NCI-H510A treated with DMSO at 0.1 percent for 48 hours (cell line): ENCODE results near the gene MIPOL1.
"Not testable (repeated sequence)": the region's sequence is repeated elsewhere in the genome, so short reads cannot be mapped to it uniquely, and the experiment has no call there.

Experiments used
- DNase-seq: peaks from one replicate; lab custom pipeline; 2025; lab: John Stamatoyannopoulos, UW

Gene MIPOL1

GRCh38 chr14:37234222-37234621 lies 36.5 kb downstream of the MIPOL1 start:
- no peak for DNase-seq

- not testable (repeated sequence) for DNase-seq
Observed at GRCh38 chr14:37236044-37236443, 38.3 kb downstream of the MIPOL1 start.

DNA sequence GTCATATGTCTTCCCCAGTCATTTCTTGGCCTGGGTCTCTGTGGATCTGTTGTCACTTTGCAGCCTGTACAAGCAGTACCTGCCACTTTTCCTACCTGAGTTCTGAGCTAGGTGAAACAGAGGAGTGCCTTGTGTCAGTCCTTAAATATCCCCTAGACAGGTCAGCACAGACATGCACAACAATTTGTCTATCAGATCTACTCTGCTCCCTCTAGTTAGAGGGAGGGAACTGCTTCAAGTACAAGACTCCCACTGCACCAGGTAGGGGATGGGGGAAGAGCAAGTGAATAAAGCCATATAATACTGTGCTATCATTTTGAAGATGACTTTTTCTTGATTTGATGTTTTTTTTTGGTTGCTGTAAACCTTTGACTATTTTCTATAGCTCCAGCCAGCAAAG lies 39.4 kb downstream of the MIPOL1 start:
- no peak for DNase-seq

GRCh38 chr14:37237735-37238200 lies 40.0 kb downstream of the MIPOL1 start:
- DNase-seq = no peak

GRCh38 chr14:37241198-37241597 lies 43.5 kb downstream of the MIPOL1 start:
- DNase-seq = no peak

- DNase-seq = peak; percentile 86
Observed at GRCh38 chr14:37246427-37246829, 48.7 kb downstream of the MIPOL1 start.

- DNase-seq = peak; percentile 28
Observed at GRCh38 chr14:37247791-37248461, 50.2 kb downstream of the MIPOL1 start.

GRCh38 chr14:37251775-37252174 lies 54.0 kb downstream of the MIPOL1 start:
- DNase-seq = no peak

DNA sequence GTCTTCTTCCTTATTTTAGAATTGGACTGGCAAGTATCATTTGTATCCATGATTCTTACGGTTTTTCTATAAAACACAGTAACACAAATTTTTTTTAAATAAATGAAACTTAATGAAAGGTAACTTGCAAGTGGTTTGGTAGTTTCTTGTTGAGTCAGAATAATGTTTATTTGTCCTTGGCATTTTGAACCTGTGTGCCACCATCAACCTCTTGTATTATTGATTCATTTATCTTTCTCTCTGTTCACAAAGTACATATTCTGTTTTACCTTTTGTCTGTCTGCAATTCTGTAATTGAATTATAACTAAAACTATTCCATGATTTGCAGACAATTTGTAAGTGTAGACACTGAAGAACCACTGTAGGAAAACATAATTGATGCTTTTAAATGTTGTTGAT lies 54.7 kb downstream of the MIPOL1 start:
- no peak for DNase-seq

DNA sequence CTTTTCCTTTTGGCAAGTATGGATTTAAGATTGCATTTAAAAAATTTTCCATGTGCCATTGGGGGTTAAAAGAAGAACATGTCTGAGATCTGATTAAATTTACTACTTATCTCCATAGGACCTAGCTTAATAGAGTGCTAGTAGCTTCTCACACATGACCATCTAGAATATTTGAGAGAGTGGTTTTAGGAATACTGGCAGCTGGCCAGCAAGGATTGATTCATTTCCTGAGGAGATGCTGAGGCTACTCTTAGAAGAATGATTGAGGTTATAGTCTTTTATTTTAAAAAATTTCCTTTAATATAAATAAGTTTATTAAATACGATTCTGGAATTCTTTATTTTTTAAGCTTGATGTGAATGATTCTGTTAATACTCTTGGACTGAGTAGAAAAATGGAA lies 56.2 kb downstream of the MIPOL1 start:
- DNase-seq = no peak

GRCh38 chr14:37254411-37254947 lies 56.7 kb downstream of the MIPOL1 start:
- DNase-seq = no peak

- no peak for DNase-seq
Observed at GRCh38 chr14:37257501-37258070, 59.8 kb downstream of the MIPOL1 start.

- DNase-seq = no peak
Observed at GRCh38 chr14:37262649-37263048, 64.9 kb downstream of the MIPOL1 start.

DNA sequence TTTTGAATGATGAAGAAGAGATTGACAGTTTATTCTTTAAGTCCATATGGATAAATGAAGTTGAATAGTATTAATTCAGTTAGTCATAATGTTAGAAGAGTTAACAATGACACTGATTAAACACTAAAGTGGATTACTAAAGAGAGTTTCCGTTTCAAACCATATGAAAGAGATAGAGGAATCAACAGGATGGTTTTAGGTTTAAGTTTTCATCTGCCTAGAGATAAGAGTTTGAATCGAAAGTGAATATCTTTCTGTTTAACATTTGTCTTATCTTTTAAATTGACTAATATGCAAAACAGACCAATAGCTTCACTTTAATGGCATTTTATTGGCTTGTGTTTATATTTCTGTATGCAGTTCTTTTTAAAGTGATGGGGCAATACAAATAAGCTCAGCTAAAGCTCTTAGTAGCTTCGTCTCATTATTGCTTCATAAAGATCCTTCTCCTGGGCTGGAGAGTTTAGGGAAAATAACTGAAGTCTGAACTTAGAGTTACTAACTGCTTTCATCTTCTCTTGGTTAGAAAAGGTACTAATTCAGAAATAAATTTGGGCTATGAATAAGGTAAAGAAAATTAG lies 66.0 kb downstream of the MIPOL1 start:
- DNase-seq = no peak

DNA sequence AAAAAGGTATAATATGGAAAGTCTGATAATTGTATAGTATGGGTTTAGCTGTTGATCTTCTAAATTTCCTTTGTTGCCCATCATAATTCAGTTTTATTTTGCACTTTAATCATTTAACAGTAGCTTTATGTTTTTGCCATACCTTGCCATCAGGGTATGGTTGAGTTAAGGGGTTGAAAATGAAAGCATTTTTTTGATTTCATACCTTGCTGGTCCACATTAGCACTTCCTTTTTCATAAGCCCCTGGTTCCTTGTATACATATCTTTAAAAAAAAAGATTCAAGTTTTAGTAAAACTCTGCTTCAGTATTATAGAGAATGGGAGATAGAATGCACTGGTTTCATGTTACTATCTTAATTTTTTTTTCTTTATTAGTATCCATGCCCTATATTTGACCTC lies 71.1 kb downstream of the MIPOL1 start:
- DNase-seq = no peak

- no peak for DNase-seq
Observed at GRCh38 chr14:37270629-37271028, 72.9 kb downstream of the MIPOL1 start.

DNA sequence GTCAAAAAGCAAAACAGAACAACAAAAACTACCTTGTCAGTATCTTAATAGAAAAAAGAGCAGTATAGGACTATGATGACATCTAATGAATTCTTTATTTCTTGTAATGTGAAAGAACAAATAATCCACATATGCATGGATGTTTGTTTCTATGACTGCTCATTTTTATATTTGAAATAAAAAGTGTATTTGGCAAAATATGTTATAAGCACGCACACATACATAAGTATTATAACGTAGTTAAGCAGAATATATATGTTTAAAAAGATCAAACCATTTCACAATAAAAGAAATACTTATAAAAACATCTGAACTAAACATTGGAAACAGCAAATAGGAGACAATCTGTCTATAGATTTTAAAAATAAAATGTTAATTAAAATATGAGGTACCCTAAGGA lies 74.8 kb downstream of the MIPOL1 start:
- DNase-seq = no peak

- DNase-seq = no peak
Observed at GRCh38 chr14:37274652-37275051, 76.9 kb downstream of the MIPOL1 start.

DNA sequence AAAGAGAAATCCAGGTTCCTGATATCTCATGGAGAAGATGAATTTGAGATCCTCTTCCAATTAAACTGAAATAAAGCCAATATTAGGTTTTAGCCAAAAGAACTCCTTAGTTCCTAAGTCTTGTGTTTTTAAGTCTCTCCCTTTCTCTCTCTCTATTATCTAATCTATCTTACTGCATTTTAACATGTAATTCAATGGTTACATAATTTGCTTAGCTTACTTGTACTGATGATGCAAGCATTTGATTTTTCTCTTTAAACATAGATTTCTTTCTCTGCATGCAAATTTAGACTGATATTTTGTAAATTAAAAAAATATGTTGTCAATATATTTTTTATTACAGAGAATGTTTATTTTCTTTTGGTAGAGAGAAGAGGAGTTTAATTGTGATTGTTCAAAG lies 78.2 kb downstream of the MIPOL1 start:
- DNase-seq = no peak

GRCh38 chr14:37278636-37279538 lies 81.2 kb downstream of the MIPOL1 start:
- no peak for DNase-seq

DNA sequence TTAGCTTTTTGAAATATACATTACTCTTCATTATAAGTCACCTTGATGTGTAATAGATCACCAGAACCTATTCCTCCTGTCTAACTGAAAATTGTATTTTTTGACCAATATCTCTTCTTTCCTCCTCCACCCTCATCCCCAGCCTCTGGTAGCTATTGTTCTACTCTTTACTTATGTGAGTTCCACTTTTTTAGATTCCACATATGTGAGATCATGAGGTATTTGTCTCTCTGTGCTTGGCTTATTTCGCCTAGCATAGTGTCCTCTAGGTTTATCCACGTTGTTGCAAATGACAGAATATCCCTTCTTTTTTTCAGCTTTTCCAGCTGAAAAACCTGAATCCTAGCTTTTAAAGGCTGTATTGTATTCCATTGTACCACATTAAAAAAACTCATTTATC lies 82.1 kb downstream of the MIPOL1 start:
- DNase-seq = no peak

DNA sequence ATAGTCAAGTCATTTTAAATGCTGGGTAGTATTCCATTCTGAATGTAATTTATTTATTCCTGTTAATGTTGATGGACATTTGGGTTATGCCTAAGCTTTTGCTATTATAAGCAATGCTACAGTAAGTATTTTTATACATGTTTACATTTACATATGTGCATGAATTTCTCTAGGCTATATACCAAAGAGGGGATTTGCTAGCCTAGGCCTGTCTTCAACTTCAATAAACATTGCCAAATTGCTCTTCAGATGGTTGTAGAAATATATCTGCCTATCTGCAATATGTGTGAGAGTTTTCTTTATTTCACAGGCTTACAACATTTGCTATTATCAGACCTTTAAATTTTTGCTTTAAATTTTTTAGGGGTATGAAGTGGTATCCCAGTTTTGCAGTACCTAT lies 87.0 kb downstream of the MIPOL1 start:
- no peak for DNase-seq
